ENCODE data around the gene DHX35. TPM values are rescaled to one million over a fixed set of nuclear protein-coding genes. Genes with fewer than 3 reads are reported as not detected.

Gene DHX35
- total RNA-seq, 1 donor from 2014 or later = 9.5 TPM

DNA sequence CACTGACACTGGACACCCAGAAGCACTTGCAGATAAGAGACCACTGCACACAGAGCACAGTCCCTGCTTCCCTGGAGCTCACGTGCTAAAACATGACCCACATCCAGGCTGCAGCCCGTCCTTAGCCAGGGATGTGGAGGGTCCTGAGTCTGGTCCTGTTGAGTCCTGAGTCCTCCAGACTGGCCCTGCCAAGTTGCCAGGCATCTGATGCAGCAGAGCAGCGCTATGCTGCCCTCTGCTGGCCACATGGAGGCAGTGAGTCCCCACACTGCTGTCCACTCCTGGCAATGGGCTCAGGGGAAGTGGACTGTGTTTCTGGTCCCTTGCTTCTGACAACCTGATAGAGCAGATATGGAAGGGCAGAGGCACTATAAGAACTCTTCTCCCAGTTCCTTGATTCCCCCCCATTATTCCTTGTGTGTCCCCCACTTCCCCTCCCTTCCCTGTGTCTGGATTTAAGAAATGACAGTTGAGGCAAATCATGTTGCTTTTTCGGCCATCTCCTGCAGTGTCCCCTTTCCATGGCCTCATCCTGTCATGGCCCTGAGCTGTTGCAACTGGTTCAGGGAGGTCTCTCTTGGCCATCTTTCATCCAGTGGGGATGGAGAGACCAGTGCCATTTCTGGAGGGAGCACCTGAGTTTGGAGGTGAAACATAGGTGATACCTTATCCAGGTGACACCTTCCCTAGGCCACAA lies 86.0 kb downstream of the DHX35 start:
- TF ChIP-seq, protein P1, sequence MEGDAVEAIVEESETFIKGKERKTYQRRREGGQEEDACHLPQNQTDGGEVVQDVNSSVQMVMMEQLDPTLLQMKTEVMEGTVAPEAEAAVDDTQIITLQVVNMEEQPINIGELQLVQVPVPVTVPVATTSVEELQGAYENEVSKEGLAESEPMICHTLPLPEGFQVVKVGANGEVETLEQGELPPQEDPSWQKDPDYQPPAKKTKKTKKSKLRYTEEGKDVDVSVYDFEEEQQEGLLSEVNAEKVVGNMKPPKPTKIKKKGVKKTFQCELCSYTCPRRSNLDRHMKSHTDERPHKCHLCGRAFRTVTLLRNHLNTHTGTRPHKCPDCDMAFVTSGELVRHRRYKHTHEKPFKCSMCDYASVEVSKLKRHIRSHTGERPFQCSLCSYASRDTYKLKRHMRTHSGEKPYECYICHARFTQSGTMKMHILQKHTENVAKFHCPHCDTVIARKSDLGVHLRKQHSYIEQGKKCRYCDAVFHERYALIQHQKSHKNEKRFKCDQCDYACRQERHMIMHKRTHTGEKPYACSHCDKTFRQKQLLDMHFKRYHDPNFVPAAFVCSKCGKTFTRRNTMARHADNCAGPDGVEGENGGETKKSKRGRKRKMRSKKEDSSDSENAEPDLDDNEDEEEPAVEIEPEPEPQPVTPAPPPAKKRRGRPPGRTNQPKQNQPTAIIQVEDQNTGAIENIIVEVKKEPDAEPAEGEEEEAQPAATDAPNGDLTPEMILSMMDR (IDR thresholded peaks at IDR 0.05) = peak; percentile 40
- peak overlapping the region; percentile 56 for H3K4me3 Mint-ChIP-seq
- H3K9me3 Mint-ChIP-seq = no peaks in the 10 kb centered on the region
- intact Hi-C loops (cut with micrococcal nuclease) = loop anchor here (1.0 to 5.0 kb wide), 5 partner anchors 86 to 415 kb away; partner anchors contain the start of genes DHX35 and FAM83D
- DNase-seq = peak; percentile 64
- CTCF ChIA-PET = interaction anchor here (1.0 to 8.0 kb wide), 15 partner anchors 17 to 415 kb away, joined by 3 to 101 read pairs (median 7); partner anchors contain the start of genes DHX35 and FAM83D
- peaks cover 4% of the 10 kb centered on the region for H3K36me3 Mint-ChIP-seq (ENCODE audit: low read depth)
- H3K27ac Mint-ChIP-seq = no peak overlapping the region
- POLR2A ChIA-PET = interaction anchor here (2.1 kb wide), 1 partner anchor 86 kb away, joined by 15 read pairs; the partner anchor contains the start of gene DHX35
- ATAC-seq (ENCODE audit: low read depth) = peak; percentile 74
- H3K4me1 Mint-ChIP-seq = peaks cover 6% of the 10 kb centered on the region
- H3K27me3 Mint-ChIP-seq = peaks cover 3% of the 10 kb centered on the region

DNA sequence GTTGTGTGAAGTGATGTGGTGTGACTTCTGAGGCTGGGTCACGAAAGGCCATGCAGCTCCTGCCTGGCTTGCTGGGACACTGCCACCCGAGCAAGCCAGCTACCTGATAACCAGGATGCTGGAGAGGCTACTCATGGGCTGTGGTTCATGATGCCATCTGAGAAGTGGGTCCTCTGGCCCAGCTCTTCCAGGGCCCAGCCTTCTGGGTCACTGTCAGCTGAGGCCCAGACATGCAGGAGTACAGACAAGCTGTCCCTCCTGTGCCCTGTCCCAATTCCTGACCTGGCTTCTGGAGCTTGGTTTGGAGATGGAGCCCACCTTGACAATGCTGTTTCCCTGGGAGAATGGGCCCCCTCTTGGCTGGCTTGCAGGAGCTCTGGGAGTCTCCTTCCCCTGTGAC lies 87.0 kb downstream of the DHX35 start:
- Mint-ChIP-seq H3K4me1 (peaks cover 6% of the 10 kb centered on the region), H3K9me3 (no peaks in the 10 kb centered on the region), H3K27me3 (peaks cover 5% of the 10 kb centered on the region), H3K36me3 (ENCODE audit: low read depth) (peaks cover 2% of the 10 kb centered on the region), H3K27ac (no peak overlapping the region), H3K4me3 (peak overlapping the region; percentile 83)
- TF ChIP-seq, protein P1 (IDR thresholded peaks at IDR 0.05) = no peak
- ATAC-seq (ENCODE audit: low read depth) (no peak), DNase-seq (no peak)
- ChIA-PET CTCF (interaction anchor here (1.2 to 8.0 kb wide), 16 partner anchors 16 to 1914 kb away, joined by 3 to 101 read pairs (median 8); partner anchors contain the start of genes DHX35 and FAM83D), POLR2A (interaction anchor here (1.0 to 2.1 kb wide), 2 partner anchors 87 to 605 kb away, joined by 6 to 15 read pairs; partner anchors contain the start of gene DHX35)
- intact Hi-C loops (cut with micrococcal nuclease) = loop anchor here (5.0 kb wide), 1 partner anchor 322 kb away; no protein-coding TSS in a partner anchor

DNA sequence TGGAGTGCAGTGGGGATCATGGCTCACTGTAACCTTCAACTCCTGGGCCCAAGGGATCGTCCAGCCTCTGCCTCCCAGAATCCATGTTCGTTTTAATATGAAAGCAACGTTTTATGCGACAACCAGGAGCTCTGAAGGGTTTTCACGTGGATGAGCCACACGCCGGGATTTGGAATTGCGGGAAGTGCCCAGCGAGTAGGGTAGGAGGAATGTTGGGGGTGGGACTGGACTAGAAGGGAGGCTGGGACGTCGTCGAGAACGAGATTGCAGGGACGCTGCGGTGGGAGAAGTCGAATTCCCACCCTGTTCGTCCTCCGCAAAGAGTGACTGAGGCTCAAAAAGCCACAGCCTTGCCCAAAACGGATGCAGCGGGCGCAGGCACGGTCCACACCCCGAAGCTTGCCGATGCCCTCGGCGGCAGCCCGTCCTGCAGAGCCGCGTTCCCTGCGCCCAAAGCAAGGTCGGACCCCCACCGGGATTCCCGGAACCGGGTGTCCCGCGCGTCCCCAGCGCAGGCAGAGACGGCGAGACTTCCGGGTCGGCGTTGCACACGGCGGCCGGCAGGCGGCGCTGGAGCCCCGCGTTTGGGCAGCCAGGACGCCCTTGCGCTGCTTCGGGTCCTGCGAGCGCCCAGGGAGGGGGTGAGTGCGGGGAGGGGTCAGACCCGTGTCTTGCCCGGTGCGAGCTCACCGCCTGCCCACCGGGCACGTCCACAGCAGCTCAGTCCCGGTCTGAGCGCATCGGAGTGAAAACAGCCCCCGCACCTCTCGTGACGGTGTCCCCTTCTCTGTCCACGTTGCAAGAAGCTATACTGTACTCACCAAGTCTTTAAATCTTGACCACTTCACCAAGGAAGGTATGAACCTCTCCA lies 87.8 kb downstream of the DHX35 start:
- ChIA-PET POLR2A (interaction anchor here (1.0 to 2.1 kb wide), 2 partner anchors 88 to 606 kb away, joined by 6 to 15 read pairs; partner anchors contain the start of gene DHX35), CTCF (interaction anchor here (0.7 to 8.0 kb wide), 17 partner anchors 9 to 1913 kb away, joined by 3 to 101 read pairs (median 7); partner anchors contain the start of gene FAM83D)
- no peaks in the 10 kb centered on the region for H3K36me3 Mint-ChIP-seq (ENCODE audit: low read depth)
- ATAC-seq (ENCODE audit: low read depth) (peak; percentile 87), DNase-seq (peak; percentile 83)
- H3K27ac Mint-ChIP-seq = peak overlapping the region; percentile 10
- intact Hi-C loops (cut with micrococcal nuclease) = loop anchor here (1.0 to 5.0 kb wide), 3 partner anchors 31 to 1913 kb away; no protein-coding TSS in a partner anchor
- peak overlapping the region; percentile 83 for H3K4me3 Mint-ChIP-seq
- TF ChIP-seq, protein P1 (IDR thresholded peaks at IDR 0.05) = no peak
- H3K27me3 Mint-ChIP-seq = peaks cover 5% of the 10 kb centered on the region
- peaks cover 6% of the 10 kb centered on the region for H3K4me1 Mint-ChIP-seq
- no peaks in the 10 kb centered on the region for H3K9me3 Mint-ChIP-seq

DNA sequence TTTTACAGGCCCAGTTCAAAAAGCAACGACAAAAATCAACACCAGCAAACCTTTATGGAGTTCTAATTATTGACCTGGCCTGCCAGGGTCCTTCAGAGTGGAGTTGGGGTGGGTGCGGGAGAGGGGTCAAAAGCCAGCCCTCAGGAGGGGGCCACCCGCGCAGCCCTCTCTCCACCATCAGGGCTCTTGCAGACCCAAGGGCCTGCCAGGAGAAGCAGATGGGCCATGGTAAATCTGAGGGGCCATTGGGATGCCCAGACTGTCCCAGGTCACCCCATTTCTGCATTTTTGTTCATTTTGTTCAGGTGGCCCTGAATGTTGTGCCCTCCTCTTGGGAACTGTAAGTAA lies 88.4 kb downstream of the DHX35 start:
- Mint-ChIP-seq H3K36me3 (ENCODE audit: low read depth) (no peaks in the 10 kb centered on the region), H3K9me3 (no peaks in the 10 kb centered on the region), H3K4me3 (peak overlapping the region; percentile 83), H3K27me3 (peaks cover 8% of the 10 kb centered on the region), H3K27ac (no peak overlapping the region), H3K4me1 (peaks cover 6% of the 10 kb centered on the region)
- TF ChIP-seq, protein P1 (IDR thresholded peaks at IDR 0.05) = no peak
- DNase-seq (no peak), ATAC-seq (ENCODE audit: low read depth) (no peak)
- ChIA-PET POLR2A (no interaction called here), CTCF (interaction anchor here (0.8 to 8.0 kb wide), 10 partner anchors 15 to 1913 kb away, joined by 3 to 101 read pairs (median 8); partner anchors contain the start of gene FAM83D)
- intact Hi-C loops (cut with micrococcal nuclease) = loop anchor here (1.0 kb wide), 2 partner anchors 31 to 1913 kb away; no protein-coding TSS in a partner anchor
